GM23338 (cell line): Measurements from ENCODE around the gene KCNN3. TPM values are rescaled to one million over a fixed set of nuclear protein-coding genes. Genes with fewer than 3 reads are reported as not detected.

Experiments used
- ATAC-seq: fragments of 200-7000 bp; cut with Tn5 transposase; 3 replicates; pipeline ENCODE4 v1.9.1; 2020
- DNase-seq: peaks from one replicate; pipeline ENCODE4 v3.0.0-alpha.2; 2015; ENCODE audit warnings: low spot score
- H2AFZ ChIP-seq: fragments of 200-600 bp; sonication (generic); 2 replicates; pipeline ENCODE4 v1.8.0; 2016; ENCODE audit warnings: antibody characterized with exemption, mild to moderate bottlenecking, moderate library complexity
- H3F3A ChIP-seq: fragments of 200-600 bp; sonication (generic); replicated peaks from 2 replicates; pipeline ENCODE4 v1.8.0; 2017; ENCODE audit warnings: antibody characterized with exemption, mixed run types, low read depth
- H3K27ac ChIP-seq: fragments of 200-600 bp; sonication (generic); 2 replicates; pipeline ENCODE4 v1.6.1; 2016; ENCODE audit warnings: low read depth
- H3K27me3 ChIP-seq: fragments of 200-600 bp; sonication (generic); 2 replicates; pipeline ENCODE4 v1.8.0; 2016; ENCODE audit warnings: mild to moderate bottlenecking, mixed run types, moderate library complexity; ENCODE audit not compliant: insufficient read depth
- H3K36me3 ChIP-seq: fragments of 200-600 bp; sonication (generic); 2 replicates; pipeline ENCODE4 v1.8.0; 2016; ENCODE audit warnings: mild to moderate bottlenecking; ENCODE audit not compliant: insufficient read depth
- H3K4me1 ChIP-seq: fragments of 200-600 bp; sonication (generic); 2 replicates; pipeline ENCODE4 v1.8.0; 2016; ENCODE audit warnings: mild to moderate bottlenecking, moderate library complexity; ENCODE audit not compliant: insufficient read depth
- H3K4me2 ChIP-seq: fragments of 200-600 bp; sonication (generic); 2 replicates; pipeline ENCODE4 v1.7.1; 2017; ENCODE audit warnings: mixed run types
- H3K4me3 ChIP-seq: fragments of 200-600 bp; sonication (generic); 2 replicates; pipeline ENCODE4 v1.6.1; 2016; ENCODE audit warnings: mixed run types
- H3K79me2 ChIP-seq: fragments of 200-600 bp; sonication (generic); replicated peaks from 2 replicates; pipeline ENCODE4 v1.8.0; 2017; ENCODE audit warnings: mild to moderate bottlenecking; ENCODE audit not compliant: insufficient read depth
- H3K9me2 ChIP-seq: fragments of 200-600 bp; sonication (generic); 2 replicates; pipeline ENCODE4 v1.8.0; 2017; ENCODE audit not compliant: insufficient read depth
- H4K20me1 ChIP-seq: fragments of 200-600 bp; sonication (generic); replicated peaks from 2 replicates; pipeline ENCODE4 v1.8.0; 2017; ENCODE audit warnings: mild to moderate bottlenecking; ENCODE audit not compliant: insufficient read depth
- H3K27ac Mint-ChIP-seq: 2 replicates; pipeline ENCODE4 v1.8.0; 2020; ENCODE audit warnings: inconsistent platforms, mild to moderate bottlenecking, moderate library complexity, mixed read lengths
- H3K27me3 Mint-ChIP-seq: 3 replicates; pipeline ENCODE4 v1.8.0; 2022; ENCODE audit warnings: low read depth, mild to moderate bottlenecking, moderate library complexity, mixed read lengths, inconsistent platforms; ENCODE audit not compliant: insufficient read depth, poor library complexity
- H3K36me3 Mint-ChIP-seq: 3 replicates; pipeline ENCODE4 v1.8.0; 2021; ENCODE audit warnings: low read depth, mild to moderate bottlenecking, inconsistent platforms, moderate library complexity, mixed read lengths
- H3K4me1 Mint-ChIP-seq: 3 replicates; pipeline ENCODE4 v1.8.0; 2020; ENCODE audit warnings: mild to moderate bottlenecking, inconsistent platforms, mixed read lengths
- H3K4me3 Mint-ChIP-seq: 3 replicates; pipeline ENCODE4 v1.8.0; 2021; ENCODE audit warnings: moderate library complexity, mild to moderate bottlenecking, inconsistent platforms, mixed read lengths
- H3K9me3 Mint-ChIP-seq: 3 replicates; pipeline ENCODE4 v1.8.0; 2020; ENCODE audit warnings: moderate library complexity, mild to moderate bottlenecking, inconsistent platforms, mixed read lengths
- CREB1 ChIP-seq: fragments of 250-450 bp; sonication (Bioruptor Pico); IDR thresholded peaks from 2 replicates; pipeline ENCODE4 v1.5.0; 2020; ENCODE audit warnings: low read depth, mild to moderate bottlenecking, moderate library complexity
- ETS1 ChIP-seq: IDR thresholded peaks from 2 replicates; pipeline ENCODE4 v1.6.1; 2016; ENCODE audit warnings: antibody characterized with exemption
- EZH2 ChIP-seq: fragments of 200-600 bp; sonication (generic); IDR thresholded peaks from one replicate; pipeline ENCODE4 v1.8.0; 2017; ENCODE audit warnings: antibody characterized with exemption, mild to moderate bottlenecking, low read depth; ENCODE audit not compliant: unreplicated experiment
- NANOG ChIP-seq: IDR thresholded peaks from 2 replicates; pipeline ENCODE4 v1.6.1; 2016; ENCODE audit warnings: antibody characterized with exemption, borderline replicate concordance
- POLR2AphosphoS5 ChIP-seq: IDR thresholded peaks from 2 replicates; pipeline ENCODE4 v1.6.1; 2016; ENCODE audit warnings: antibody characterized with exemption, low read depth
- STAT1 ChIP-seq: IDR thresholded peaks from one replicate; pipeline ENCODE4 v1.6.1; 2016; ENCODE audit warnings: antibody characterized with exemption; ENCODE audit not compliant: unreplicated experiment
- ZNF114 ChIP-seq: fragments of 250-450 bp; sonication (Bioruptor Pico); IDR thresholded peaks from 2 replicates; pipeline ENCODE4 v1.5.0; 2020; ENCODE audit warnings: mild to moderate bottlenecking, moderate library complexity
- ZNF462 ChIP-seq: fragments of 250-450 bp; sonication (Bioruptor Pico); IDR thresholded peaks from 2 replicates; pipeline ENCODE4 v1.5.0; 2020; ENCODE audit warnings: mild to moderate bottlenecking, moderate library complexity
- polyA plus RNA-seq: library from polyadenylated mRNA; unstranded; fragments of >200 nt; fragmentation: Nextera tagmentation; extraction: Ambion mirVana; gene quantifications from 2 replicates; pipeline ENCODE4 v1.2.1, GENCODE V29; 2016
- total RNA-seq: library from RNA; depleted of rRNA; stranded (reverse); fragments of >200 nt; shearing (Covaris generic); gene quantifications from 2 replicates; pipeline ENCODE4 v1.2.3, GENCODE V29; 2014

Gene KCNN3
- total and polyA plus RNA-seq, 2 experiments from 2014 or later: 1.9 to 3.0 TPM

GRCh38 chr1:154745286-154745731, 124.8 kb downstream of the KCNN3 start (continued):
- TF ChIP-seq ZNF462 (CRISPR knock-in tag): no peak

- Mint-ChIP-seq H3K27ac (no peak overlapping the region), H3K4me3 (no peak overlapping the region), H3K36me3 (peaks cover 8% of the 10 kb centered on the region; the same call in 2 of the 3 replicates), H3K4me1 (peaks cover 59% of the 10 kb centered on the region), H3K27me3 (peaks cover 9% of the 10 kb centered on the region), H3K9me3 (peaks cover 11% of the 10 kb centered on the region; the same call in 2 of the 3 replicates)
- 0 out of 2 replicates have a peak, but pooled peaks cover 3% of the 10 kb centered on the region for H3K9me2 ChIP-seq
- H3K36me3 ChIP-seq: no peaks in the 10 kb centered on the region
- no peaks in the 10 kb centered on the region for H3K79me2 ChIP-seq
- H3F3A ChIP-seq: no peaks in the 10 kb centered on the region
- H3K4me3 ChIP-seq: no peak overlapping the region
- no peak for ATAC-seq
- no peaks in the 10 kb centered on the region for H4K20me1 ChIP-seq
- peaks cover 21% of the 10 kb centered on the region for H3K4me1 ChIP-seq
- H3K27ac ChIP-seq: no peak overlapping the region
- no peak overlapping the region for H2AFZ ChIP-seq
- DNase-seq: no peak
- no peak overlapping the region for H3K4me2 ChIP-seq
- H3K27me3 ChIP-seq: no peaks in the 10 kb centered on the region
- TF ChIP-seq ZNF462 (CRISPR knock-in tag) (no peak), STAT1 (no peak), NANOG (no peak), CREB1 (CRISPR knock-in tag) (no peak), ETS1 (no peak), EZH2 (no peak), ZNF114 (CRISPR knock-in tag) (no peak), POLR2AphosphoS5 (no peak)
Measured at GRCh38 chr1:154744352-154745035, 125.6 kb downstream of the KCNN3 start.
